ENCODE data around the gene MRPS16. TPM values are rescaled to one million over a fixed set of nuclear protein-coding genes. Genes with fewer than 3 reads are reported as not detected.

Gene MRPS16
- total and polyA plus RNA-seq, 2 of the 13 experiments (the other 11 are each of a cell fraction or from before 2014, with no cell fraction given), result 70.1 to 135 TPM

- TF ChIP-seq ZNF609 (CRISPR knock-in tag; IDR thresholded peaks at IDR 0.05; ENCODE audit: borderline replicate concordance) (peak; percentile 68; the same call in 1 of the 2 replicates), PAF1 (CRISPR knock-in tag; IDR thresholded peaks at IDR 0.05) (no peak), MXD4 (CRISPR knock-in tag; IDR thresholded peaks at IDR 0.05) (peak; percentile 90; the same call in 1 of the 2 replicates), KAT8 (CRISPR knock-in tag; IDR thresholded peaks at IDR 0.05) (peak; percentile 99), ZNF775 (CRISPR knock-in tag; IDR thresholded peaks at IDR 0.05; ENCODE audit: borderline replicate concordance) (peak; percentile 30; the same call in 1 of the 2 replicates), NAIF1 (CRISPR knock-in tag; IDR thresholded peaks at IDR 0.05; ENCODE audit: borderline replicate concordance) (peak; percentile 85; the same call in 1 of the 2 replicates), ZNF501 (CRISPR knock-in tag; IDR thresholded peaks at IDR 0.05) (peak; percentile 64), YEATS2 (CRISPR knock-in tag; IDR thresholded peaks at IDR 0.05; ENCODE audit: borderline replicate concordance) (peak; percentile 97), ESRRA (CRISPR knock-in tag; IDR thresholded peaks at IDR 0.05; ENCODE audit: low read depth) (peak; percentile 82), ZNF558 (CRISPR knock-in tag; IDR thresholded peaks at IDR 0.05; ENCODE audit: borderline replicate concordance) (peak; percentile 90; the same call in 1 of the 2 replicates), BCL6 (CRISPR knock-in tag; IDR thresholded peaks at IDR 0.05) (no peak; the same call in 1 of the 2 replicates), GABPB1 (CRISPR knock-in tag; IDR thresholded peaks at IDR 0.05) (peak; percentile 96), ZMYM3 (CRISPR knock-in tag; IDR thresholded peaks at IDR 0.05) (peak; percentile 21; the same call in 1 of the 2 replicates), KDM2A (CRISPR knock-in tag; IDR thresholded peaks at IDR 0.05; ENCODE audit: borderline replicate concordance, low read depth) (peak; percentile 97), RELA (CRISPR knock-in tag; IDR thresholded peaks at IDR 0.05) (peak; percentile 57; the same call in 1 of the 2 replicates), NCOA1 (CRISPR knock-in tag; IDR thresholded peaks at IDR 0.05) (peak; percentile 70; the same call in 1 of the 2 replicates), NFKB2 (CRISPR knock-in tag; IDR thresholded peaks at IDR 0.05; ENCODE audit: borderline replicate concordance) (peak; percentile 78; the same call in 1 of the 2 replicates), RARA (CRISPR knock-in tag; IDR thresholded peaks at IDR 0.05) (peak; percentile 74), ZNF280B (CRISPR knock-in tag; IDR thresholded peaks at IDR 0.05; ENCODE audit: borderline replicate concordance) (peak; percentile 92), GATAD2A (CRISPR knock-in tag; IDR thresholded peaks at IDR 0.05) (peak; percentile 87), ZNF350 (CRISPR knock-in tag; IDR thresholded peaks at IDR 0.05; ENCODE audit: borderline replicate concordance, low read depth) (peak; percentile 95; the same call in 1 of the 2 replicates)
Measured at GRCh38 chr10:73252445-73253224, at the start of gene MRPS16 (continued).
